ENCODE results near the gene GOLM1.

DNA sequence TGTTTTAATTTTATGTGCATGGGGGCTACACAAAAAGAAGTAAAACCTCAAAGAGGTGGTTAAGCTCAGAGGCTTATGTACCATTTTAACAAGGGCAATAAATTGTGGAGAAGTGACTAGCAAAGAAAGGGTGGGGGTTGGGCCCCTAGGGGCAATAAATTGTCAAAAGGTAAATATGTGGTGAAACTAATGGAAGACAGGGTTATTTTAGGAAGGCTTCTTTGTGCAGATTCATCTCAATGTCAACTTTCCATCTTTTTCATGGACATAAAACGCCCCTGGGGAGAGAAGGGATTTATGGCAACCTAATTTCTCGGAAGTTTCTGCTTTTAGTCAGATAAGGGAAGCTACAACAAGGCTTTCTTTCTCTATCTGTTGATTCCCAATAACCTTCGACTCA lies 42.5 kb upstream of the GOLM1 start:
- TF ChIP-seq, protein P1, sequence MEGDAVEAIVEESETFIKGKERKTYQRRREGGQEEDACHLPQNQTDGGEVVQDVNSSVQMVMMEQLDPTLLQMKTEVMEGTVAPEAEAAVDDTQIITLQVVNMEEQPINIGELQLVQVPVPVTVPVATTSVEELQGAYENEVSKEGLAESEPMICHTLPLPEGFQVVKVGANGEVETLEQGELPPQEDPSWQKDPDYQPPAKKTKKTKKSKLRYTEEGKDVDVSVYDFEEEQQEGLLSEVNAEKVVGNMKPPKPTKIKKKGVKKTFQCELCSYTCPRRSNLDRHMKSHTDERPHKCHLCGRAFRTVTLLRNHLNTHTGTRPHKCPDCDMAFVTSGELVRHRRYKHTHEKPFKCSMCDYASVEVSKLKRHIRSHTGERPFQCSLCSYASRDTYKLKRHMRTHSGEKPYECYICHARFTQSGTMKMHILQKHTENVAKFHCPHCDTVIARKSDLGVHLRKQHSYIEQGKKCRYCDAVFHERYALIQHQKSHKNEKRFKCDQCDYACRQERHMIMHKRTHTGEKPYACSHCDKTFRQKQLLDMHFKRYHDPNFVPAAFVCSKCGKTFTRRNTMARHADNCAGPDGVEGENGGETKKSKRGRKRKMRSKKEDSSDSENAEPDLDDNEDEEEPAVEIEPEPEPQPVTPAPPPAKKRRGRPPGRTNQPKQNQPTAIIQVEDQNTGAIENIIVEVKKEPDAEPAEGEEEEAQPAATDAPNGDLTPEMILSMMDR (conservative IDR thresholded peaks at IDR 0.05 in 1 of 2, IDR thresholded peaks at IDR 0.05 in 1 of 2; ENCODE audit: extremely low read depth in 1 of 2, insufficient read depth in 1 of 2, low read depth in 1 of 2, low read length in 2 of 2), result no peak
- TF ChIP-seq EZH2 (IDR thresholded peaks at IDR 0.05; ENCODE audit: borderline replicate concordance, low read length), result no peak

All from mammary epithelial cell (primary cell).